Vagina (tissue), 2 donors: ENCODE measurements around the gene UROC1.

Experiments used
- CTCF ChIP-seq, 3 experiments: fragments of 450-650 bp in 2 of 3; fragments of 200-600 bp in 1 of 3; sonication (generic) in 1 of 3; IDR thresholded peaks; one replicate each; pipeline ENCODE4 v1.5.1; 2017 to 2019; ENCODE audit warnings: antibody characterized with exemption in 3 of 3, mild to moderate bottlenecking in 2 of 3, moderate library complexity in 2 of 3
- POLR2A ChIP-seq, 2 donors: fragments of 450-650 bp; IDR thresholded peaks; one replicate each; pipeline ENCODE4 v1.6.1; 2017; ENCODE audit warnings: antibody characterized with exemption in 2 of 2, mild to moderate bottlenecking in 2 of 2, moderate library complexity in 2 of 2

- TF ChIP-seq CTCF (IDR thresholded peaks at IDR 0.05) (no peak), POLR2A (IDR thresholded peaks at IDR 0.05) (no peak)
These were observed 82.6 kb downstream of the UROC1 start for GRCh38 chr3:126434931-126435411.
